HCT116 (cell line): ENCODE data around the gene EBI3. TPM values are rescaled to one million over a fixed set of nuclear protein-coding genes. Genes with fewer than 3 reads are reported as not detected.
A peak's percentile ranks its signal among the peaks of the same experiment; 100 is the strongest.

Source experiments
- ATAC-seq: fragments of 200-7000 bp; cut with Tn5 transposase; 2 replicates; pipeline ENCODE4 v1.9.1; 2020; ENCODE audit warnings: mild to moderate bottlenecking, moderate library complexity
- Bru-seq: library from RNA; stranded (reverse); fragments of 400-500 nt; gene quantifications from one replicate; lab custom pipeline; 2021; lab: Mats Ljungman, UMichigan
- BruChase-seq, 2 experiments: library from RNA; stranded (reverse); fragments of 400-500 nt; gene quantifications; one replicate each; lab custom pipeline; 2021; lab: Mats Ljungman, UMichigan
- BruUV-seq: library from RNA; stranded (reverse); fragments of 400-500 nt; replicated peaks from 2 replicates; lab custom pipeline; 2021; lab: Mats Ljungman, UMichigan
- CTCF ChIA-PET: fragments of 300-600 bp; sonication (Branson Sonifier 250); formaldehyde crosslinking; loops from one replicate; lab custom pipeline; 2021; ENCODE audit warnings: antibody characterized with exemption; lab: Charles Lee
- POLR2A ChIA-PET: fragments of 300-600, 350-600 bp; sonication (Branson Sonifier 250); formaldehyde crosslinking; loops from one replicate; lab custom pipeline; 2021; ENCODE audit warnings: antibody characterized with exemption; lab: Charles Lee
- RAD21 ChIA-PET, 2 experiments: fragments of 300-600 bp; sonication (Branson Sonifier 250); formaldehyde crosslinking; loops; one replicate each; lab custom pipeline; 2023; ENCODE audit warnings: low total read pairs in 2 of 2; ENCODE audit not compliant: uncharacterized antibody in 2 of 2, unreplicated experiment in 2 of 2, low non-redundant PET in 1 of 2; lab: Charles Lee
- DNase-seq: peaks from one replicate; pipeline ENCODE4 v3.0.0-alpha.2; 2010; ENCODE audit warnings: low read depth, low spot score
- H2AFZ ChIP-seq: fragments of 200-600 bp; shearing (Covaris generic), sonication (generic); 2 replicates; pipeline ENCODE4 v1.6.1; 2017; ENCODE audit warnings: low read depth, mixed run types, mixed read lengths, antibody characterized with exemption, low read length; ENCODE audit not compliant: poor library complexity, severe bottlenecking
- H3K27ac ChIP-seq: 2 replicates; pipeline ENCODE4 v1.5.1; 2012; ENCODE audit warnings: low read depth, low read length
- H3K27me3 ChIP-seq: fragments of 200-600 bp; sonication (generic); 2 replicates; pipeline ENCODE4 v1.6.1; 2016; ENCODE audit warnings: mixed run types, low read length, mixed read lengths; ENCODE audit not compliant: insufficient read depth
- H3K36me3 ChIP-seq, 2 experiments: fragments of 200-500 bp in 1 of 2; fragments of 200-600 bp in 1 of 2; sonication (Bioruptor generic) in 1 of 2; sonication (generic) in 1 of 2; 2 replicates each; pipeline versions ENCODE4 v1.5.1 to v1.6.1; 2014 to 2016; ENCODE audit warnings: low read length in 2 of 2, inconsistent platforms in 1 of 2, mixed read lengths in 1 of 2, mixed run types in 1 of 2; ENCODE audit not compliant: insufficient read depth in 2 of 2, control insufficient read depth in 1 of 2
- H3K4me1 ChIP-seq, 2 experiments: fragments of 200-600 bp in 1 of 2; sonication (generic) in 1 of 2; 2 replicates each; pipeline versions ENCODE4 v1.5.1 to v1.6.1; 2012 to 2017; ENCODE audit warnings: low read length in 2 of 2, inconsistent platforms in 1 of 2, mild to moderate bottlenecking in 1 of 2, mixed read lengths in 1 of 2, mixed run types in 1 of 2, moderate library complexity in 1 of 2; ENCODE audit not compliant: insufficient read depth in 2 of 2, control insufficient read depth in 1 of 2
- H3K4me2 ChIP-seq: fragments of 200-600 bp; sonication (generic); 2 replicates; pipeline ENCODE4 v1.6.1; 2017; ENCODE audit warnings: mixed run types, low read length, mixed read lengths
- H3K4me3 ChIP-seq, 2 experiments: fragments of 200-600 bp in 1 of 2; sonication (generic) in 1 of 2; replicated peaks in 1 of 2; 2 replicates each; pipeline ENCODE4 v1.5.1; 2011 to 2016; ENCODE audit warnings: low read length in 2 of 2, control low read depth in 1 of 2, low read depth in 1 of 2, mild to moderate bottlenecking in 1 of 2, mixed read lengths in 1 of 2, mixed run types in 1 of 2
- H3K79me2 ChIP-seq: fragments of 200-600 bp; sonication (generic); 2 replicates; pipeline ENCODE4 v1.6.1; 2017; ENCODE audit warnings: mild to moderate bottlenecking, mixed run types, low read length, moderate library complexity, mixed read lengths; ENCODE audit not compliant: insufficient read depth
- H3K9ac ChIP-seq: fragments of 200-600 bp; sonication (generic); 2 replicates; pipeline ENCODE4 v1.6.1; 2016; ENCODE audit warnings: low read length, mixed read lengths
- H3K9me2 ChIP-seq: fragments of 200-600 bp; sonication (generic), shearing (Covaris generic); 2 replicates; pipeline ENCODE4 v1.6.1; 2017; ENCODE audit warnings: mixed run types, mild to moderate bottlenecking, moderate library complexity; ENCODE audit not compliant: insufficient read depth
- H3K9me3 ChIP-seq, 2 experiments: fragments of 200-500 bp in 1 of 2; fragments of 200-600 bp in 1 of 2; sonication (Bioruptor generic) in 1 of 2; sonication (generic) in 1 of 2; 2 replicates each; pipeline ENCODE4 v1.6.1; 2014 to 2017; ENCODE audit warnings: low read length in 2 of 2, mixed read lengths in 2 of 2, inconsistent platforms in 1 of 2, low read depth in 1 of 2, mild to moderate bottlenecking in 1 of 2, mixed run types in 1 of 2, moderate library complexity in 1 of 2; ENCODE audit not compliant: control insufficient read depth in 1 of 2, insufficient read depth in 1 of 2
- H4K20me1 ChIP-seq: fragments of 200-600 bp; sonication (generic), shearing (Covaris generic); 2 replicates; pipeline ENCODE4 v1.6.1; 2017; ENCODE audit warnings: mixed run types, mild to moderate bottlenecking, moderate library complexity; ENCODE audit not compliant: insufficient read depth
- ATF3 ChIP-seq: IDR thresholded peaks from 2 replicates; pipeline ENCODE4 v1.6.1; 2012
- EGR1 ChIP-seq: IDR thresholded peaks from 2 replicates; pipeline ENCODE4 v1.6.1; 2012; ENCODE audit warnings: low read depth
- EZH2 ChIP-seq: fragments of 200-600 bp; sonication (generic); IDR thresholded peaks from 2 replicates; pipeline ENCODE4 v1.6.1; 2017; ENCODE audit warnings: antibody characterized with exemption, mixed run types
- EZH2phosphoT487 ChIP-seq: fragments of 200-600 bp; IDR thresholded peaks from 2 replicates; pipeline ENCODE4 v1.6.1; 2018; ENCODE audit warnings: antibody characterized with exemption, borderline replicate concordance
- MAX ChIP-seq: IDR thresholded peaks from 2 replicates; pipeline ENCODE4 v1.6.1; 2012
- POLR2AphosphoS5 ChIP-seq: IDR thresholded peaks from 2 replicates; pipeline ENCODE4 v1.6.1; 2011; ENCODE audit warnings: mild to moderate bottlenecking, low read depth, low read length, moderate library complexity
- REST ChIP-seq: IDR thresholded peaks from 2 replicates; pipeline ENCODE4 v1.6.1; 2012; ENCODE audit warnings: low read depth
- SP1 ChIP-seq: IDR thresholded peaks from 2 replicates; pipeline ENCODE4 v1.6.1; 2012; ENCODE audit warnings: low read depth
- SRF ChIP-seq: IDR thresholded peaks from 2 replicates; pipeline ENCODE4 v1.6.1; 2012; ENCODE audit warnings: low read depth
- TCF7L2 ChIP-seq: IDR thresholded peaks from 2 replicates; pipeline ENCODE4 v1.7.0; 2011; ENCODE audit warnings: borderline replicate concordance, inconsistent platforms; ENCODE audit not compliant: insufficient read depth, insufficient read length; ENCODE audit errors: extremely low read depth
- YY1 ChIP-seq: IDR thresholded peaks from 2 replicates; pipeline ENCODE4 v1.6.1; 2011; ENCODE audit warnings: low read length, low read depth, moderate library complexity, mild to moderate bottlenecking; ENCODE audit not compliant: insufficient replicate concordance; ENCODE audit errors: extremely low read depth
- ZBTB33 ChIP-seq: IDR thresholded peaks from 2 replicates; pipeline ENCODE4 v1.6.1; 2011; ENCODE audit warnings: mild to moderate bottlenecking, low read length, moderate library complexity; ENCODE audit not compliant: insufficient replicate concordance; ENCODE audit errors: extremely low read depth
- ZFX ChIP-seq: fragments of 450-650 bp; IDR thresholded peaks from 2 replicates; pipeline ENCODE4 v1.6.1; 2017
- ZNF274 ChIP-seq: fragments of 200-500 bp; sonication (Bioruptor generic); IDR thresholded peaks from 2 replicates; pipeline ENCODE4 v1.6.1; 2014; ENCODE audit warnings: mild to moderate bottlenecking, low read depth, low read length, inconsistent platforms
- intact Hi-C: fragments of 100-400 bp; cut with micrococcal nuclease; formaldehyde crosslinking; loops from 2 replicates; pipeline ENCODE4 v1.10.0; 2022
- long read RNA-seq: library from polyadenylated mRNA; unstranded; transcript quantifications from one replicate; pipeline ENCODE4 v2.0.0, GENCODE V29; 2021; ENCODE audit not compliant: unreplicated experiment
- polyA plus RNA-seq: library from polyadenylated mRNA; unstranded; fragments of >200 nt; gene quantifications from 2 replicates; pipeline ENCODE4 v1.2.1, GENCODE V29; 2012; ENCODE audit warnings: missing spikeins
- total RNA-seq: library from RNA; stranded (reverse); gene quantifications from one replicate; pipeline ENCODE4 v1.2.1, GENCODE V29; 2021; ENCODE audit not compliant: unreplicated experiment

The EBI3 gene
- total RNA-seq (1.2 TPM), Bru-seq, nascent RNA (percentile 19 among the genes with signal in this experiment), BruChase-seq, experiment 1, labeled RNA remaining after a 6-hour chase (percentile 24 among the genes with signal in this experiment), BruChase-seq, experiment 2, labeled RNA remaining after a 2-hour chase (percentile 8 among the genes with signal in this experiment)
- polyA plus RNA-seq = 0.07 and 0.74 TPM in 2 replicates
- long read RNA-seq = 0 reads

GRCh38 chr19:4229179-4229931 lies at the start of gene EBI3:
EBI3 (plus strand) TSS chr19:4229523; CDS start chr19:4229551, 28 bp downstream.
- no peak within 1 kb of the TSS for H3K4me3 ChIP-seq
- no peaks in the 10 kb centered on the region for H3K79me2 ChIP-seq
- H3K9ac ChIP-seq = no peak within 1 kb of the TSS
- POLR2A ChIA-PET = no interaction called here
- CTCF ChIA-PET = no interaction called here
- RAD21 ChIA-PET = no interaction called here
- DNase-seq (no peak), ATAC-seq (peak; percentile 30)
- H2AFZ ChIP-seq = no peak within 1 kb of the TSS
- no peaks in the 10 kb centered on the region for H3K9me2 ChIP-seq
- H3K36me3 ChIP-seq = no peaks in the 10 kb centered on the region
- H3K9me3 ChIP-seq = no peaks in the 10 kb centered on the region
- no peak within 1 kb of the TSS for H3K27ac ChIP-seq
- peaks cover 7 to 25% of the 10 kb centered on the region in 2 experiments; a peak in 3 of 4 replicates for H3K4me1 ChIP-seq
- TF ChIP-seq EGR1 = no peak
- TF ChIP-seq EZH2phosphoT487 = no peak
- no peak for TF ChIP-seq YY1
- no peak for TF ChIP-seq SRF
- no peak for TF ChIP-seq MAX
- no peak for TF ChIP-seq EZH2
- TF ChIP-seq POLR2AphosphoS5 = no peak
- no peak for TF ChIP-seq ZFX
- TF ChIP-seq REST = no peak
- no peak for TF ChIP-seq ZBTB33
- TF ChIP-seq SP1 = no peak
- TF ChIP-seq TCF7L2 = no peak
- TF ChIP-seq ATF3 = no peak
- TF ChIP-seq ZNF274 = no peak
- no TSS peak for BruUV-seq
- intact Hi-C loops = no loop called here
- no peaks in the 10 kb centered on the region for H4K20me1 ChIP-seq
- peak within 1 kb of the TSS; percentile 50 for H3K4me2 ChIP-seq
- no peaks in the 10 kb centered on the region for H3K27me3 ChIP-seq
